GM19035 (cell line): ENCODE results near the gene MAGEF1.
"Not testable (repeated sequence)": the region's sequence is repeated elsewhere in the genome, so short reads cannot be mapped to it uniquely, and the experiment has no call there.

ENCODE experiments used
- ATAC-seq: cut with Tn5 transposase; IDR thresholded peaks from one replicate; pipeline ENCODE4 v1.9.1; 2021; ENCODE audit not compliant: unreplicated experiment

MAGEF1 gene

DNA sequence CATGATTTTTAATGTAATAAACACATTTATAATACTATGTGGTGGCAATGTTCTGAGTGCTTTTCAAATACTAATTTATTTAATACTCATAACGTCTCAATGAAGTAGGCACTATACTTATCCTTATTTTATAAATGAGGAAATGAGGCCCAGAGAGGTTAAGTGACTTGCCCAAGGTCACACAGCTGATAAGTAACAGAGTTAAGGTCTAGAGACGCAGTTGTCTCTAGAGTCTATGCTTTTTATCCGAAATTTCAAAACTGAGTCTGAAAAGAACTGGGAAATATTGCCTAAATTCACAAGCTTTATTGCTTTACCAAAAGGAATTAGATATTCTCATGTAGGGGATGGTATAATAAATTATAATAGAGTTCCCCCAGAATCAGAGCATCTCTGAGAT, 31.4 kb upstream of the MAGEF1 start:
- ATAC-seq = no peak

DNA sequence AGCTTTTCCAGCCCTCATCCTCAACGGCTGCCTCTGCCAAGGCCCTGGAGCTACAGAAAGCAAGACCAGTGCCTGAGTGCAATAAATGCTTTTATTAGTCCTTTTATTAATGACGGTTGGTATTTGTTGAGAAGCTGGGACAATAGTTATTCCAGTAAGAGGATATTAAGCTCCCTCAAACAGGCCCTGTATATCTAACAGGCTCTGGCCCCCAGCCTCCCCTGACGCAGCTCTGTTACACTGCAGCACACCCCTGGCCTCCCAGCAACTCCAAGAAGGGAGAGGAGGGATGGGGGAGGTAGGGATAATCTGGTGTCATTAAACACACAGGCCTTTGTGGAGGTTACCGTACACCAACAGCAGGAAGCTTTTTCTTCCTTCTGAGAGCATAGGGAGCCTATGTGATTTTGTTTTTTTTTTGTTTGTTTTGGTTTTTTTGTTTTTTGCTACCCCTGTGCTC, 30.8 kb upstream of the MAGEF1 start:
- ATAC-seq = no peak

DNA sequence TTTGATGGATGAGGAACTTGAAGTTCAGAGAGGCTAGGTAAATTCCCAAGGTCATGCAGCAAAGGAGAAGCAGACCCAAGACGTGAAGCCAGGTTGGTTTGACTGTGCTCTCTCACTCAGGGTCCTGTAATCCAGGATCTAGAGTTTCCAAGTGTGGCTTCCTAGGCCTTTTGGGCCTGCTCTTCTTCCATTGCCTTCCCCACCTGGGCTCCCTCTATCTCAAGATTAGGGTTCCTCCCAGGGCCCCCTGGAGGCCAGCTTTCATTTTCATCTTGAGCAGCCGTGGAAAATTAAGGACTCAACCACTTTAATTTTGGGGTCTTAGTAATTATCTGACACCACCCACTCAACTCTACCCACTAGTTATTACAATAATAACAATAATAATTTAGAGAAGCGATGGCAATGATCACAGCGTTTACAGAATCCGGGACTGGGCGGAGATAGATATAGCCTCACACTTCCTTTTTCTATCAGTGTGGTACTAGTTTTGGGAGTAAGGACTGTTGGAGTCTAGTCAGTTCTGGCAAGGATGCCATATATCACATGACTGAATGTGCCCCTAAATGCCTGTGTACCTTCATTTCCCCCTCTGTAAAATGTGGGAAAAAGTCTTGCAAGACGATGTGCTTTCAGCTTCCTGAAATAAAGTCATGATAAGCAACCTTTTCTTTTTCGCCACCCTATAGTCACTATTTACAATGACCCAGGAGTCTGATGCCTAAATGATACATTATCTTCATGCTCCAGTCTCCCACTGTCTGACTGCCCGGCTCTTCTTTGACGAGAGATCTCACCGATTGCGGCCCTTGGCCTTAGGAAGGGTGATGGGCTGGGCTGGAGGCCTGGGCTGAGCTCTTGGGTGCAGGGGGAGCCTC, 30.2 kb upstream of the MAGEF1 start:
- no peak for ATAC-seq

DNA sequence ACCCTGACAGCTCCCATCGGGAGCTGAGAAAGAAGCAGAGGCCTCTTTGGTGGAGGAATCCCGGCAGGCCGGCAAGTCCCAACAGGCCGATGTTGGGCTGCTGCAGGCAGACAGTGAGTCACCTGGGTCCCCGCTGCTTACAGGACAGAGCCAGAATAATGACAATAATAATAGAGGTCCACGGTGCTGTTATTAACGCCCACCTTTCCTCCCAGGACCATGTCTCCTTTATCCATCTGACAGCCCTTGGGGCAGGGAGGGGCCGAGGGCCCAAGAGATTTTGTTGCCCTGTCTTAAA, 29.3 kb upstream of the MAGEF1 start:
- no peak for ATAC-seq

DNA sequence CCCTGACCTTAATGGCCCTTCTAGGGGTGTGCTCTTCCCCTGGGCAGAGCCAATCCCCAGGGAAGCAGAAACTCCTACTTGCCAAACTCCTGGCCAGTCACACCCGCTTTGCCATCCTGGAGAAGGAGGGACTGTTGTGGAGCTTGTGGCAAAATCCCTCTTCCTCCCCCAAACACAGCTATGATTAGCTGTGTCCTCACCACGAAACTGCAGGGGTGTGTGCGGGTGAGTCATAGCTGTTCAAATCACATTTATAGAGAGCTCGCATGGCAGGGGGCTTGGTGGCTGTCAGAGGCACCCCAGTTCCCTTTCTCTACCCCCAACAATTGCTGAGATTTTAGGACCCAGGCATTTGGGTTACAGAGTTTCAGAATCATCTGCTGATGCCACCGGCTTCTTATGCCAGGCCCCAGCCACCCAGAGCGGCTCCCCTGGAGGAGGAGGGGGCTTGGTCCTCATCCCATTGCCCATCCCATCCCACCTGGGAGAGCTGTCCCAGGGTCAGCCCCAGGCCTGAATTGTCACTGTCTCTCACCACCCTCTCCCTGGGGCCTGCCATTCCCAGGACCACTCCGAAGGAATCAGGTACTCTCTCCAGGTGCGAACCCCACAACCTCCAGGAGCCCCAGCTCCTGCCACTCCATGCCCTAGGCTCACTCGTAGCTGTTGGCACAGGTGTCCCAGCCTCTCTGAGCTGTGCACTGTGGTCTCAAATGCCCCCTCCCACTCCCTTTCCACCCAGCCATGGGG, 28.8 kb upstream of the MAGEF1 start:
- no peak for ATAC-seq

DNA sequence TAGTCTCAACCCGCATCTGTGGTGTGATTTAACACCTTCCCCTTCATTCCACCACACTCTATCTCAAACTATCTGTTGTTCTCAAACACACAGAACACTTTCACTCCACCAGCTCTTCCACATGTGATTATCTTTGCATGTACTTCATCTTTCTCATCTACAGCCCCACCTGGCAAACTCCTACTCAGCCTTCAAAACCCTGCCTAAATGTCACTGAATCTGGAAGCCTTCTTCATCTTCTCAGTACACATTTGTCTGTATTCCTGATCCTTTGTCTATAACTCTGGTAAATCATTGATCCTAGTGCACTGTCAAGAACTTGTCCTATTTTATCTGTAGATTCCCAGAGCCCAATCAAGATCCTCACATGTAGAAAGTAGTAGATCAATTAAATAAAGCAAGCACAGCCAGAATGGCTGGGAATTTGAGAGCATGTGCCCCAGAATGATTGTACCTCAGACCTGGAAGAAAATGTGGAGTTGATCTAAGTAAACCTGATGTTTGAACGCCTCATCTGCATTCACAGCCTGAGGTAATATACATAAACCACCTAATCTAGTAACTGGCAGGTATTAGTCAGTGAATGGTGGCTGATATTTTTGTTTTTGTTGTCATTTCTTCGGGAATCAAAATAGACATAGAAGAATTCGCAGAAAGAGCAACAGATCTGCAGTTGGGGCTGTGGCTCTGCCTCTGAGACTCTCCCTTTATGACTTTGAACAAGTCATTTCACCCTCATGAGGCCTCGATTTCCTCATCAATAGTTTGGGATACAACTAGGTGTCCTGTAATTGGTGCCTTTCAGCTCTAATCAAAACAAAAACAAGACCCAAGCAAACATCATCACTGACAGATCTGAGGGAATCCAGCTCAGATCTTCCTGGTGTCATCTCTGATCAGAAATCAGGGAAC, 28.0 kb upstream of the MAGEF1 start:
- no peak for ATAC-seq

DNA sequence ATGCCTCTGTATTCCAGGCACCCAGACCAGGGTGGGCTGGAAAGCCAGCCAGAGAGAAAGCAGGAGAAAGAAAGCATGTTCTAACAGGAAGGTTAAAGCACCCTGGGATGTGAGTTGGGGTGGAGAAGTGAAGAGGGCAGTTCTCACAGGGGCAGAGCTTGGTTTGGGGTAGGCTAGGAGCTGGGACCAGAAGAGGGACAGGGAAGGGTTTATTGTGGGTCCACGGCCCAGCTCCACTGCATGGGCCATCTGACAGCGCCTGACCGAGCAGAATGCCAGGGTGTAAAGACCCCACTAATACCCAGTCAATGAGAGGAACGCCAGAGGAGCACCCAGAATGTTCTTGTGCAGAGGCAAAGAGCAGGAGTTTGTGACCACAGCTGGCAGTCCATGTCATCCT, 27.1 kb upstream of the MAGEF1 start:
- no peak for ATAC-seq

DNA sequence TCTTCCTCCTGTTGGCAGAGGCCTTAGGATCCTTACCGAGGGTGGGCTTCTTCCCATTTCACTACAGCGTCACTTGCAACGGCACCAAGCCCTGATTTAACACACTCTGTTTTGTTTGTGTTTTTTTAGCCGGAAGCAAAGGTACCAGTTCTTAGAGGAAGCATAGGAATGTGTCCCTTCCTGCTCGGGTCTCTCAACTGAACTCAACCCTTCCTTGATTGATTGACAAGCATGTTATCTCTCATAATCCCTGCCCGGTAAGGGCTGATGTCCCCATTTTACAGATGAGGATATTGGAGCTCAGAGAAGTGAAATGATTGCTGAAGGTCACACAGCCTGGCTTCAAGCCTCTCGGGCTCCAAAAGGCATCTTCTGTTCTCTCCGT, 26.6 kb upstream of the MAGEF1 start:
- no peak for ATAC-seq

DNA sequence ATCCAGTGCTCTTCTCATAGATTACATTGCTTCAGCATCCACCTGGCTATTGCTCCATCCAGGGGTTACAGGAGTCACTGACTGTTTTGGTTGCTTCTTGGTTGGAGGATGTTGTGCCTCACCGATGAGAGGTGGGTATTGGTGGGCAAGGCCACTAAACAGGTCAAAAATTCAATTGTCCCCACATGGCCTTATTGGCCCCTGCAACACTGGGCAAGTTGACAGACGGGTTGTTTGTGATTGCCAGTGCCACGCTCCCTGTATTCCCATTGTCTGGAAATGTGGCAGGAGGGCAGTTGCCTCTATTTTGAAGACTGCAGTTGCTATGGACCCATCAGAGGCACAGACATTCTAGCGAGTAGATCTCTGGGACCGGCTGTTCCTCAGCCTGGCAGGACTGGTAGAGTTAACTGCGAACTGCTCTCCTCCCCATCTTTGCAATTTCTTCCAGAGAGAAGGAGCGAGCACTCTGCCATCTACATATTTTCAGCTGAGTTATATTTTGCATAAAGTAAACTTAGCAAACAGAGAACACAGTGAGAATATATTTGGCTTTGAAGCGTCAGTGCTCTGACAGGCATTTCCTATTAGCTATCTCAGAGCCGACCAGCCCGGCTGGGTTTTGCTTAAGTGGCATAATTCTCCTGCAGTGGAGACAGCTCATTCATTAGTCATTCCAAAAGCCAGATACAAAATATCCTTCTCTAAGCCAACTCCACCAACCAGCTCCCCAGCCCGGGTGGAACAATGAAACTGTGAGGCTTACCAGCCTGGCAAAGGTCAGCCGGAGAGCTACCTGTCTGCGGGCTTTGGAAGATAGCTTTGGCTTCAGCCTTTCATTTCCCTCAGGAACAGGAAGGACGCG, 26.0 kb upstream of the MAGEF1 start:
- no peak for ATAC-seq

DNA sequence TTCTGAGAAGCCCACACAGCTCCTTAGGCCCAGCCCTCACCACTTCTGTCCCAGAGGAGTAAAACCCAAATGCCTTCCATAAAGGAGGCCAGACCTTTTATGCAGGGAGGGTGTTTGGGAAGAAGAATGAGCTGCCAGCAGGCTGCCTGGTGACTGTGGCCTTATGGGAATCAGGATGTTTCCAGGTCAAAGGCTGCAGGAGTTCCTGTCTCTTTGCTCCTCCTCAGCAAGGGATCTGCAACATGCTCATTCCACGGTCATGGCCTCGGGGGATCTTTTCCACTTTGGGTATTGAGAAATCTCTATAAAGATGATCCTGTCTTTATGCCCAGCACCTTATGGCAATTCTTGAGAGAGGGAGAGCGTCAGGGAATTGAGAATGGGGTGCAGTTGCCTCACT, 25.2 kb upstream of the MAGEF1 start:
- no peak for ATAC-seq

DNA sequence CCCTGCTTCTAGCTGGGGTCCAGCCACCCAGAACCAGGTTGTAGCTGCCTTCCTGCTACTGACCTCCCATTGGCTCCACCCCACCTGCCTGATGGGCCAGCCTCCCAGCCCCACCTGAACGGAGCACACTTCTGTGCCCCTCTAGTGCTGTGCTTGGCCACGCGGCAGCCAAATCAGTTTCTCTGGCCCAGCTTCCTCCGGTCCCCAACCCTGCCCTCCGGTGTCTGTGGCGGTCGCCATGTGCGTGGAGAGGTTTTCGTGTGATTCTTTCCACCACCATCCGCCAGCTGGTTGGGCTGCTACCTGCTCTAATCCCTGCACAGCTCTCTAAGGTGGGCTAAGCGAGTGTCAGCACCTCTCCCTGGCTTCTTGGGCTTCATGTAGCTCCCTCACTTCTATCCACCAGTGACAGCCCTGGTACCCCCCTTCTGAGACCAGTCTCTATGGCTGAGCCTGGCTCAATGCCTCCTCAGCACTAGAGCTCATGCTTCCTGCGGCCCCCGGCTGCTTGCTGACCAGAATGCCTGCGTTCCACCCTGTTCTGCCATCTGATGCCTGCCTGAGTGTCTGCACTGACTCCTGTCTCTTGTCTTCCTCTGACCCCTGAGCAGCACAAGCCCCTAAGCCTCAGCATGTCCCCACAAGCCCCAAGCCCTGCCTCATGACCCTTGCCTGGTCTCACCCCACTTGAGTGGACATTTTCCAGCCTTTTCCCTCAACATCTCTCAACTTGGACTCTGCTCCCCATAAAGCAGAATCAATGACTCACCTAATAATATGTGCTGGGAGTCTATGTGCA, 23.2 kb upstream of the MAGEF1 start:
- ATAC-seq = no peak

DNA sequence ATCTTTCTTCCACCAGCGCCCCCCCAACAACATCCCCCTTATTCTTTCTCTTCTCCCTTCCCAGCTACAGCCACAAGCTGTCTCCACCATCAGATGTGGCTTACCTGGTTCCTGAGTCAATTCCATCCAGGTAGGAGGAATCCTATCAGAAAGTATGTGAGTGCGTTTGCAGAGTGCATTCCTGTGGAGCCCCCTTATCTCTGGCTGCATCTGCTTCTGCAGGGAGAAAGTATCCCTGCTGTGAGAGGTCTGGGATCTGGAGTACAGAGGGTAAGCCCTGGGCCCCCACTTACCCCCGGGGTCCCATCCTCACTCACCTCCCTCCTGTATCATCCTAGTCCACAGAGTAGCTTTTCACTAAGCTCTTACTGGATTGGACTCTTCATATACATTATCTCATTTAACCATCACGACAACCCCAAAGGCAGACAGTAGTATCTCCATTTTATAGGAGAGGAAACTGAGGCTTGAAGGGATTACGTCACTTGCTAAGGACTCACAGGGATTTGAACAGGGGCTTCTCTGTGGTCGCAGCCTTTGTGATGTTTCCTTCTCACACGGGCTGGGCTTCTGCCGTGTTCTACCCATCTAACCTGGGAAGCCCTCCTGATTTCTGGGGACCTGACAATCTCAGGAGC, 22.2 kb upstream of the MAGEF1 start:
- ATAC-seq = no peak

DNA sequence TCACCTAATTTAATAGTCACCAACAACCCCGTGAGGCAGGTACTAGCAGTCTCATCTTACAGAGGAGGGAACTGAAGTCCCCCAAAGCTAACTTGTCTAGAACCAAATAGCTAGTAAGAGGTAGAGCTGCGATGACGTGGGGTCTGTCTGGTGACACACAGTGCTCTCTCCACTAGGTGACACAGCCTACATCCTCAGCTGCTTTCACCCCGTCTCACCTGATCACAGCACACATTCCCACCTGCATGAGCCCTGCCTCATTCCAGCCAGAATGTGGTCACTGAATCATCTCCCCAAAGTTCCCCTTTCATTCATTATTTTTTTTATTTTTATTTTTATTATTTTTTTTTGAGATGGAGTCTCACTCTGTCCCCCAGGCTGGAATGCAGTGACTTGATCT, 21.3 kb upstream of the MAGEF1 start:
- ATAC-seq = no peak

DNA sequence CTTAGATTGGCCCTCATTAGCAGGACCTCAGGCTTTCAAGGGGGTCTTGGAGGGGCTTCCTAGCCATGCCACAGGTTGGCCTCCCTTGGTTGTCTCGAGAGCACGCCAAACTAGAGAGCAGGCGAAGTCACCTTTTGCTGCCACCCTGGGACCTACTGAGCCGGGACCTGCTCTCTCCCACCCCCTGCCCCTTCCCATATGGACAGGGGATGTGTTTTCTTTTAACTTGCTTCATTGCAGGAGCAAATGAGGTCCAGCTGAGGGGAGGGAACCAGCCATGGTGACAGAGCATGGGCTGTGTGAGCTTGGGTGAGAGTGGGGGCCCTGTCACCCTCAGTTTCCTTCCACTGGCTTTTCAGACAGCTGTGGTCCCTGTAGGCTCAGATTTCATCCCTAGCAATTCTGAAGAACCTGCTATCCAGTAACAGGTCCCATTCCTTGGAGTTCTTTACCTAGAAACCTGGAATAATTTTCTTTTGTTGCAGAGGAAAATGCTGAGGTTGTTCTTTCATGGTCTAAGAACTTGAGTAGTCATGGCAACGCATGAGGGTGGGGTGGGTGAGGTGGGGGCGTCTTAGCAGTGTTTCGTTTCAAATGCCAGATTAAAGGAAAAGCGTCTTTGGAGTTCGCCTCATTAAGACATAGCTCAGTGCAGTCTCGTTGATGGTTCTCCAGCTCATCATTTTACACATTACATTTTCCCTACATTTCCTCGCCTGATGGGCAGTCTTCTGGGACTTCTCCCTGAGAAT, 20.1 kb upstream of the MAGEF1 start:
- no peak for ATAC-seq

DNA sequence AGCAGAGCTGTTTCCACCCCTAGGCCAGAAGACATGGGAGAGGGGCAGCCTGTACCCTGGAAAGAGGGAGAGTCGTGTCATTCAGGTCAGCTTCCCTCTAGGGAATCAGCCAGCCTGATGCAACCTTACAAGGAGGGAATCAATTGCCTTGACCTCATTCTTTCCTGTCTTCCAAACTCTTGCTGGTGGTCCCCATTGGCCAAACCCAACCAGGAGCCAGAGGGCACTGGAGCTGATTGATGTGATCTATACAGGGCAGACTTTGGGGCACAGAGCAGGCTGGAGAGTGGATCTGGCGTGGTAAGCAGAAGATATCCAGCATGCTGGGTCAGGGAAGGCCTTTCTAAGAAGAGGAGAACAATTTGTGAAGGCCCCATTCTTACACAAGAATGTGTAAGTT, 19.1 kb upstream of the MAGEF1 start:
- no peak for ATAC-seq

DNA sequence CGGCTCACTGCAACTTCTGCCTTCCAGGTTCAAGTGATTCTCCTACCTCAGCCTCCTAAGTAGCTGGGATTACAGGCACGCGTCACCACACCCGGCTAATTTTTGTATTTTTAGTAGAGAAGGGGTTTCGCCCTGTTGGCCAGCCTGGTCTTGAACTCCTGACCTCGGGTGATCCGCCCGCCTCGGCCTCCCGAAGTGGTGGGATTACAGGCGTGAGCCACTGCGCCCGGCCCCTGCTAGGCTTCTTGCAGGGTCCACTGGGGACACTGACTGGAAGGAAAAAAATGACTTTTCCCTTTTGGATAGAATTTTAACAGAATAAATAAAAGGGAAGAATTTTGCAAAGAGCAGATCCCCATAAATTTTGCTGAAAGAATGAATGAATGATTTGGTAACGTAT, 17.3 kb upstream of the MAGEF1 start:
- not testable (repeated sequence) for ATAC-seq

DNA sequence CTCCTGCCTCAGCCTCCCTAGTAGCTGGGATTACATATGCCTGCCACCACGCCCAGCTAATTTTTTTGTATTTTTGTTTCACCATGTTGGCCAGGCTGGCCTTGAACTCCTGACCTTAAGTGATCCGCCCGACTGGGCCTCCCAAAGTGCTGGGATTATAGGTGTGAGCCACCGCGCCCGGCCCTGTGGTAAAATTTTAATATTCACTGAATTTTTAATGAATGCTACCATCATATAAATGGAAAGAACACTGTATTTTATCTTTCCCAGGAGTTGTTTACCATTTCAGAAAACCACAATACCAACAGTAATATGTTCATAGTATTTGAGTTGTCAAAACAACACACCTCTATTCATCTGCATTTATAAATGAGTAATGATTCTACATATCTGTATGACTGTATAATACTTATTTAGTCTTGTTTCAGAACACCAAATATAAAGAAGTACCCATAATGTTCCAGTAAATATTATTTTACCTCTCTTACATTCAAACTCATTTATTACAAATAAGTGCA, 16.2 kb upstream of the MAGEF1 start:
- no peak for ATAC-seq

DNA sequence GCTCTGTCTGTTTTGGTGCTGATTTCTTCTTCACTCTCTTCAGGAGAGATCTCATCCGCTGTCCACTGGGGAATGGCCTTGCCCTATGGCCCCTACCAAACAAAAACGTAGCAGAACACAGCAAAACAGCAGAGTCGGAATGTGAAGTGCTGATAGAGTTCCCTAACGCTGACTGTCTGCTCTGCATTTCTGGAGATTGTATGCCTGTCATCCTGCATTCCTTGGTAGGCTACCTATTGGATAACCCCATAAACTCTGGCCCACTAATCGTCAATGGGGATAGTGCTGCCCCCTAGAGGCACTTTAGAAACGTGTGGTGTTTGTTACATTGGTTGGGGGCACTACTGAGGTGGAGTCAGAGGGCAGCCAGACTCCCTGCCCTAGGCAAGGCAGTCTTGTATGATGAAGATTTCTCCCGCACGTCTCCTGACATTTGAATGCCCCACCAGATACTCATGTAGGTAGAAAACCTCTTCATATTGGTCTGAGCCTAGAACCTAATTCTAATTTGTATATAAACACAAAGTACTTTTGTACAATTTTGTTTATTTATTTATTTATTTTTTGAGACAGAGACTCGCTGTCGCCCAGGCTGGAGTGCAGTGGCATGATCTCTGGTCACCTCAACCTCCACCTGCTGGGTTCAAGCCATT, 15.6 kb upstream of the MAGEF1 start:
- ATAC-seq = no peak
